Prostate gland (tissue), 1 donor: ENCODE data around the gene WDFY1.

Source experiments
- POLR2A ChIP-seq: fragments of 450-650 bp; IDR thresholded peaks from one replicate; pipeline ENCODE4 v1.6.1; 2016; ENCODE audit warnings: antibody characterized with exemption, mild to moderate bottlenecking
- POLR2AphosphoS5 ChIP-seq: sonication (generic); formaldehyde crosslinking; IDR thresholded peaks from one replicate; pipeline ENCODE4 v1.6.1; 2017; ENCODE audit warnings: antibody characterized with exemption

DNA sequence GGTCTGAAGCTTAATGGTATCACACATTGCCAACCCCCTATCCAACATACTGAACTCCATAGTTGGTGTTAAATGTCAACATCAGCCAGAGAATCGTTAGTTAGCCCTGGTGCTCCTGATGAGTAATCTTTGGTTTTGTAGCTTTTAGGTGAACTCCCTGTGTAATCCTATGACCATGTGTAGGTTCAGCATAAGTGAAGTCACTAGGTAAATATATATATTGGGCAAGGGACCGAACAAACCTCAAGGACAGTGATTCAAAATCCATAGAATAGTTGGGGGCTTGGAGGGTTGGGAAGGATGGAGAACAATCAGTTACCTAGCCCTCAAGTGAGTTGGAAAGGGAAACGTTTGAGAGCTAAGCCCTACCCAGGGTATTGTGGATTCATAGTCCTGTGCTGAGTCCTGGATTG, 91.7 kb downstream of the WDFY1 start:
- TF ChIP-seq POLR2AphosphoS5 (no peak), POLR2A (no peak)
